HG03103 (cell line): ENCODE measurements around the gene HHAT.
A peak's percentile ranks its signal among the peaks of the same experiment; 100 is the strongest.

Source experiments
- ATAC-seq: cut with Tn5 transposase; IDR thresholded peaks from one replicate; pipeline ENCODE4 v1.9.1; 2021; ENCODE audit warnings: low read depth; ENCODE audit not compliant: unreplicated experiment

The HHAT gene

GRCh38 chr1:210663730-210664573 is 335.2 kb downstream of the HHAT start:
- ATAC-seq = no peak

- no peak for ATAC-seq
Observed at GRCh38 chr1:210669951-210670350, 341.2 kb downstream of the HHAT start.

DNA sequence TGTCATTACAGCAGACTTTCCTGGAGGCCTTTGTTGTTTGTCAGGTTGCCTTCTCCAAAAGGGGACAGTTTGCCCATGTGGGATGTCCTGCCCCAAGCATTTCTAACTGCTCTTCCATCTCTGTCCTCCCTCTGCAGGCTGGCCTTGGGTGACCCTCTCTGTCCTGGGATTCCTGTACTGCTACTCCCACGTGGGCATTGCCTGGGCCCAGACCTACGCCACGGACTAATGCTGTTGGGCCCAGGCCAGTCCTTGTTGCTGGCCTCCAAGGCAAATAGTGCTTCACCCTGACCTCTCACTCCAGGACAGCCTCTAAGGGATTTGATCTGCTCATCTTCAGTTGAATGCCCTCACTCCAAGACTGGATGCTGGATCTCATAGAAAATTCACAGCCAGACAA is 345.4 kb downstream of the HHAT start:
- ATAC-seq = no peak

GRCh38 chr1:210676539-210676938 is 347.8 kb downstream of the HHAT start:
- ATAC-seq = no peak

- ATAC-seq = peak; percentile 54
Observed at GRCh38 chr1:210677533-210677932, 348.8 kb downstream of the HHAT start.

DNA sequence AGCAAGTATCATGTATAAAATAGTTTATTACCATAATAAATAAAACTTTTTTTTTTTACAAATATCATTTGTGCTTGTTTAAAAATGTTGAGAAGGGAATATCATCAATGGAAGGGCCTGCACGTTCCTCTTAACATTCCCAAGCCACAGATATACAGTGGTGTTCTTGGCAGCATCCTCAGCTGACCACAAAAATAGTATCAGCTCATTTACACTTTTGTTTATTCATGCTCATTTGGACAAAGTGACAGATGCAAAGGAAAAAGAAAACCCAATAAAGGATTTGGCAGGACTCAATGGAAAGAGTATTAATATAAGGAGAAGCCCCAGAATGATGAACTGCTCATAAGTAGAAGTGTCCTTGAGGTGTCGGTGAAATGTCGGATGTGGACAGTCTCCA is 349.6 kb downstream of the HHAT start:
- ATAC-seq = no peak

DNA sequence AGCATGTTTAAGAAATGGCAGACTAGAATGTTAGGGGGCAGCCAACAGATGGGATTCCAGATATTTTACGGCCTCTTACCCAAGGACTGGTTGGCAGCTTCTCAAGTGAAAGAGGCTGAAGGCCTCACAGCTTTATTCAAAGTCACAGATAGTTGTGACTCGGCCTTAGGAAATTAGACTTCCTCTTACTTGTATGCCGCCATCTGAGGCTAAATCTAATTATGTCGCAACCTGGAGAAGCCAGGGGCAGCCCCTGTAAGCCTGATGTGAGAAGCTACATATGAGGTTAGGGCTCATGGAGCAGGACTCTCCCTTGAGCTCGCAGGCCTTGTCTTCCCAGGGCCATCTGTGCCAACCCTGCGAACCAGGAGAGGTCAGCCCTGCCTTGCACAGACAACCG is 352.5 kb downstream of the HHAT start:
- no peak for ATAC-seq

DNA sequence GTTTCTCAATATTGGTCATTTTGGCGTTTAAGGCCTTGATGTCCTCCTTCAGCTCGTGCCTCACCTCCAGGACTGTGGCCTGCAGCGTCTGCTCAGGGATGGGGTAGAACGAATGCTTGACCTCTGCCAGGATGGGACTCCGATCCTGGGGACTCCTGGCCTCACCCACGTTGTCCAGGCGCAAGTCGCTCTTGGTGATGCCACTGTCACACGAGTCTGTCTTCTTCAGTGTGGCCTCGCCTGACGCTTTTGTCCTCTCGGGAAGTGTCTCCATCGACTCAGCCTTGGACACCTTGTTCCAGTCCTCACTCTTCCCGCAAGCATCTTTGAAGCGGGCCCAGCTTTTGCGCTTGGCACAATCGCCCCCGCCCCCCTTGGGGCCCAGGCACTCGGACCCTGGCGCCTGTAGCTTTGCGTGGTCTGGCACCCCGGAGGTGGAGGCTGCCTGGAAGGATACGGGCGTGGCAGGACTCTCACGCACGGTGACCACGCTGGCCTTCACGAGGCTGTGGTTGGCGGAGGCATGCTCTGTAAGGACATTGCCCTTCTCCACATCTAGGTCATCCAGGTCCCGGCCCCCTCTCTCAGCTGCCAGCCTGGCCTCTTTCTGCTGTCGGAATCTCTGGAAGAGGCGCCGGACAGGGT is 354.8 kb downstream of the HHAT start:
- ATAC-seq = no peak

- ATAC-seq = peak; percentile 62
Observed at GRCh38 chr1:210684466-210685294, 356.0 kb downstream of the HHAT start.

GRCh38 chr1:210685295-210685650 is 356.6 kb downstream of the HHAT start:
- ATAC-seq = no peak

DNA sequence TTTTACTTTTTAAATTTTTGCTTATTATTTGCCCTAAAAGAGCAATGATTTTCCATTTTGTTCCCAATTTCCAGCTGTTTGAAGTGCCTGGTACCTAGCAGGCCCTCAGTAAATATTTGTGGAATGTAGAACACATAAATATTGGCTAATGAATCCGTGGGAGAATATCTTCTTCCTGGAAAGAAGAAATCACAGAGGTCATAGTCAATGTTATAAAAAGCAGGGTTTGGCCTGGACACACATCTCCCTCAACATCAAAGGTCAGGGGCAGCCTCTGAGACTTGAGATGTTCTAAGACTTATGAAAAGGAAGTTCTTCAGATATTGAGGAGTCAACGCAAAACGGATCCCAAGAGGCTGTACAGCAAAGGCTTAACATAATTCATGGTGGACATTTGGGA is 358.1 kb downstream of the HHAT start:
- ATAC-seq = no peak

DNA sequence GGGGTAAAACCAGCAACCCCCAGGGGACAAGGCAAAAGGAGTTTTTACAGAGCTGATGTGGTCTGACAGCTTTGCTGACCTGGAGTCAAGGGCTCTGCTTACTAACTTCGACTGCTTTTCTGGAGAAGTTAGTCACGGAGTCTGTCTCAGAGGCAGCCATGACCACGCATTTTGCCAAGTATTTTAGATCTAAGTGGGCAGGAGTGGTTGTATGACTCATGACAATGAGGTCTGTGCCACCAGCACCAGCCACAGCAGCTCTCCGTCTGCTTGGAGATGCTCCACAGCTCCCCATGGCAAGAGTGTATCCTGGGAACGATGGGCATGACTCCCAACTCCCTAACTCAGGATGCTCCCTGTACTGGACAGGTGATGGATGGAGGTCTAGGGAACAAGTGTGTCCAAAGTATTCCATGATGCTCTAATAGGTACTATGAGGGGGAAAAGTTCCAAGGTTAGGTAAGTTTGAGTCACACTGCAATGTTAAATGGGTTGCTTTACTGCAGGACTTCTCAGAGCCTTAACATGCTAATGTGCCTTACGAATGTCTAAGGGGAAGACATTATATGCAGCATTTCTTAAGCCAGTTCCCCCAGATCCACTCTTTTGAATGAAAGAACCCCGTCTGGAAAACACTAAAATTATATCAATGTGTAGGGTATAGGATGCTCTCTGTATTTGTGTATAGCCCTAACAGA is 359.0 kb downstream of the HHAT start:
- ATAC-seq = no peak

- no peak for ATAC-seq
Observed at GRCh38 chr1:210688512-210689234, 360.0 kb downstream of the HHAT start.

- no peak for ATAC-seq
Observed at GRCh38 chr1:210689826-210690225, 361.1 kb downstream of the HHAT start.

GRCh38 chr1:210690236-210690635 is 361.5 kb downstream of the HHAT start:
- ATAC-seq = no peak

GRCh38 chr1:210691039-210691610 is 362.4 kb downstream of the HHAT start:
- no peak for ATAC-seq

- peak; percentile 40 for ATAC-seq
Observed at GRCh38 chr1:210692796-210693195, 364.1 kb downstream of the HHAT start.

GRCh38 chr1:210695026-210695425 is 366.3 kb downstream of the HHAT start:
- ATAC-seq = no peak

- ATAC-seq = peak; percentile 93
Observed at GRCh38 chr1:210696709-210697108, 368.0 kb downstream of the HHAT start.

GRCh38 chr1:210697185-210697584 is 368.5 kb downstream of the HHAT start:
- ATAC-seq = no peak
